HEK293T (cell line): ENCODE results near the gene STX7.

Source experiments
- CTCF ChIA-PET: fragments of 350-600 bp; formaldehyde crosslinking; extraction: SDS; loops from one replicate; lab custom pipeline; 2021; ENCODE audit warnings: antibody characterized with exemption, inconsistent platforms; lab: Yijun Ruan, JAX
- POLR2A ChIA-PET: fragments of 350-600 bp; formaldehyde crosslinking; extraction: SDS; loops from one replicate; lab custom pipeline; 2020; ENCODE audit warnings: antibody characterized with exemption, inconsistent platforms; lab: Yijun Ruan, JAX
- DNase-seq: peaks from one replicate; pipeline ENCODE4 v3.0.0; 2012; ENCODE audit warnings: mixed read lengths; ENCODE audit errors: extremely low spot score
- ARNT ChIP-seq: fragments of 450-650 bp; IDR thresholded peaks from 2 replicates; pipeline ENCODE4 v1.6.1; 2017; ENCODE audit warnings: mild to moderate bottlenecking
- BHLHE40 ChIP-seq: fragments of 450-650 bp; IDR thresholded peaks from 2 replicates; pipeline ENCODE4 v1.6.1; 2016; ENCODE audit warnings: mild to moderate bottlenecking, moderate library complexity, borderline replicate concordance
- CTBP1 ChIP-seq: fragments of 450-650 bp; IDR thresholded peaks from 2 replicates; pipeline ENCODE4 v1.6.1; 2016; ENCODE audit warnings: borderline replicate concordance
- ELF4 ChIP-seq: fragments of 450-650 bp; IDR thresholded peaks from 2 replicates; pipeline ENCODE4 v1.6.1; 2017; ENCODE audit warnings: antibody characterized with exemption
- FOXA1 ChIP-seq: fragments of 450-650 bp; IDR thresholded peaks from 2 replicates; pipeline ENCODE4 v1.6.1; 2016; ENCODE audit warnings: mild to moderate bottlenecking
- FOXK2 ChIP-seq: fragments of 450-650 bp; IDR thresholded peaks from 2 replicates; pipeline ENCODE4 v1.6.1; 2016; ENCODE audit warnings: mild to moderate bottlenecking
- FOXM1 ChIP-seq: fragments of 450-650 bp; IDR thresholded peaks from 2 replicates; pipeline ENCODE4 v1.6.1; 2017; ENCODE audit warnings: mild to moderate bottlenecking, borderline replicate concordance
- HDGF ChIP-seq: fragments of 450-650 bp; IDR thresholded peaks from 2 replicates; pipeline ENCODE4 v1.6.1; 2017; ENCODE audit warnings: antibody characterized with exemption, borderline replicate concordance
- L3MBTL2 ChIP-seq: fragments of 450-650 bp; conservative IDR thresholded peaks from 2 replicates; pipeline ENCODE4 v1.6.1; 2016; ENCODE audit warnings: mild to moderate bottlenecking
- LEF1 ChIP-seq: fragments of 450-650 bp; IDR thresholded peaks from 2 replicates; pipeline ENCODE4 v1.6.1; 2017; ENCODE audit warnings: mild to moderate bottlenecking, borderline replicate concordance
- NFRKB ChIP-seq: fragments of 450-650 bp; IDR thresholded peaks from 2 replicates; pipeline ENCODE4 v1.6.1; 2016; ENCODE audit warnings: mild to moderate bottlenecking, moderate library complexity
- SP1 ChIP-seq: fragments of 450-650 bp; IDR thresholded peaks from 2 replicates; pipeline ENCODE4 v1.6.1; 2017
- SUZ12 ChIP-seq: fragments of 450-650 bp; IDR thresholded peaks from 2 replicates; pipeline ENCODE4 v1.6.1; 2016; ENCODE audit warnings: mild to moderate bottlenecking
- TARDBP ChIP-seq: fragments of 450-650 bp; IDR thresholded peaks from 2 replicates; pipeline ENCODE4 v1.6.1; 2016
- ZNF384 ChIP-seq: fragments of 450-650 bp; IDR thresholded peaks from 2 replicates; pipeline ENCODE4 v1.6.1; 2016
- TF ChIP-seq, protein P1 (sequence below): fragments of 450-650 bp; IDR thresholded peaks from 2 replicates; pipeline ENCODE4 v1.6.1; 2016

Gene STX7

DNA sequence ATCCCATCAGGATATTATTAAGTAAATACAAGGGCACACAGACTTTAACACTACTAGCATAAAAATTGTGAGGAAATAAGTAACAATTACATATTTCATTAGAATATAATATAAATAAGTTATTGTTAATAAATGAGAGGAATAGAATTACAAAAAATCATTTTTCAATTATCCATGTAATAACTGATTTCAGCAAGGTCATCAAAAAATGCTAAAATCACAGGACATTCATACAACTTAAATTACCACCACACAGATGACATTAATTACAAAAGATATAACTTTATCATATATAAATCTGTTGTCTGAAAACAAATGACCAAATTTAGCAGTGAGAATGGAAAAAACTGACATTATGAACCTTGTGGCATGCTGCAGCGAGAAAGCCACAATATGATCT, 37.0 kb downstream of the STX7 start:
- DNase-seq: no peak
- TF ChIP-seq ELF4 (no peak), SUZ12 (no peak), FOXM1 (no peak), LEF1 (no peak), TARDBP (no peak)
- TF ChIP-seq, protein P1, sequence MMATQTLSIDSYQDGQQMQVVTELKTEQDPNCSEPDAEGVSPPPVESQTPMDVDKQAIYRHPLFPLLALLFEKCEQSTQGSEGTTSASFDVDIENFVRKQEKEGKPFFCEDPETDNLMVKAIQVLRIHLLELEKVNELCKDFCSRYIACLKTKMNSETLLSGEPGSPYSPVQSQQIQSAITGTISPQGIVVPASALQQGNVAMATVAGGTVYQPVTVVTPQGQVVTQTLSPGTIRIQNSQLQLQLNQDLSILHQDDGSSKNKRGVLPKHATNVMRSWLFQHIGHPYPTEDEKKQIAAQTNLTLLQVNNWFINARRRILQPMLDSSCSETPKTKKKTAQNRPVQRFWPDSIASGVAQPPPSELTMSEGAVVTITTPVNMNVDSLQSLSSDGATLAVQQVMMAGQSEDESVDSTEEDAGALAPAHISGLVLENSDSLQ: no peak
- ChIA-PET POLR2A (no interaction called here), CTCF (interaction anchor here (1.1 kb wide), 1 partner anchor 196 kb away, joined by 4 read pairs; no protein-coding TSS in a partner anchor)

DNA sequence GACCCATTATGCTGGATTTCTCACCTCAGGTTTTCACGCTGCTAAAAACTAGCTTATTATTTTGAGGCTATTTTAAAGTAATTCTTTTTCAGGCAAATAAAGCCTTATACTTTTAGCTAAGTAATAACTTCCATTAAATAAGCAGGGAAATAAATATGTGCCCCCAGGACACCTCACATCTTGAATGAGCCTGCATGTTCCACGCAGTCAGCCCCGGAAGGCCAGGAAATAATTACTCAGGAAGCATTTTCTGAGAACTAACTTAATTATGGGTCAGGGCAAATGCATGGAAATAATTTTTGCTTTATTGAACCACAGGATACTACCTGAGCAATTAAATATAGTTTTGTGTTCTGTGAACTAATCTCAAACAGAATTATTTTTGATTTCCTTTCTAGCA, 41.1 kb downstream of the STX7 start:
- ChIA-PET POLR2A (no interaction called here), CTCF (interaction anchor here (1.1 to 2.5 kb wide), 2 partner anchors 192 to 327 kb away, joined by 3 to 14 read pairs; partner anchors contain the start of gene SLC18B1)
- no peak for DNase-seq
- TF ChIP-seq ELF4 (no peak), SUZ12 (no peak), NFRKB (no peak), TARDBP (no peak), FOXM1 (no peak), BHLHE40 (no peak)
- TF ChIP-seq, protein P1: no peak

DNA sequence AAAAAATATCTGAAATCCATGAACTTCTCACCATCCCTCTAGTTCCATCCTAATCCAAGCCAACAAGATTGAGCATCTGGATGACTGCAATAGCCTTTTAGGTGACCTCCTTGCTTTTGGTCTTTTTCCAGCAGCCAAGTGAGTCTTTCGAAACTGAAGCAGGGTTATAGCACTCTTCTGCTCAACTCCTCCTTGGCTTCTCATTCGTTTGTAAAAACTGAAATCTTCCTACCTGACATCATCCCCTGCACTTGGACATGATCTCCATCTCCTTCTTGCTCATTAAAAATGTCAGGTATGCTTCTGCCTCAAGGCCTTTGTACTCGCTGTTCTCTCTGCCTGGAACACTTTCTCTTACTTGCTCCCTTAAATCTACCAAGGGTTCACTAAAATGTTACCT, 46.0 kb downstream of the STX7 start:
- TF ChIP-seq FOXM1: no peak
- TF ChIP-seq ELF4: no peak
- no peak for TF ChIP-seq NFRKB
- POLR2A ChIA-PET: no interaction called here
- CTCF ChIA-PET: interaction anchor here (1.3 kb wide), 1 partner anchor 187 kb away, joined by 5 read pairs; no protein-coding TSS in a partner anchor
- no peak for DNase-seq

DNA sequence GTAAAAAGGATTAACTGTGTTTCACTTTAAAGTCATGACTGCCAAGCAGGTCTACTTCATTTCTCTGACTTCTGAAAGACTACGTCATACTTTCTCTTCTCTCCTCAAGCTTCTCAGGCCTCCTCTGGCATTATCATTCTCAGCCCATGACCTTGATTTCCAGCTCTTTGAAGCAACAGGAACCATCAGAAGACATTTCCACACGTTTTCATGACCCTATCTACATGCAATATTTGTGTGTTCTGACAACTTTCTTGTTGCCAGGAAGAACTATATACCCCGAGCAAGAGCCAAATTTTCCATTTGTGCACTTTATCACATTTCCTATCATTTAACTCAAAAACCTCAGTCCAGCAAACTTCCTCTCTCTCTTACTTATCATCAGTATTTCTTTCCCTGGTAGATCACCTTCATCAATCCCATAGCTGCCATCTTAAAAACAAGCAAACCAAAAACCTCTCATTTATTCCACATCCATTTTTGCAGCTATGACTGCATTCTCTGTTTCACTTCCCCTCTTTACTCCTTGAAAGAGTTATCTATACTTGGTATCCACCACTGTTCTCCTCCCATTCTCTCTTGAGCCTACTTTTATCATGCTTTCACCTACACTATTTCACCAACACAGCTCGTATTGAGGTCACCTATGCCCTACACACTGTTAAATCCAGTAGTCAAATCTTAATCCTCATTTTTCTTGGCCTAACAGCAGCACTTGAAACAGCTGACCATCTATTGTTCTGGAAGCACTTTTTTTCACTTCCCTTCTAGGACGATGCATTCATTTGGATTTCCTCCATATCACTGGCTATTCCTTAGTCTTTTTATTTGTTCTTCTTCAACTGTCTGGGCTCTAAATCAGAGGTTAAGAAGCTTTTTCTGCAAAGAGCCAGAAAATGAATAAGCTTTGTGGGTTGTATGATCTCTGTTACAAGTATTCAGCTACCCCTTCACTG, 47.1 kb downstream of the STX7 start:
- TF ChIP-seq LEF1: no peak
- no peak for TF ChIP-seq FOXM1
- TF ChIP-seq SP1: no peak
- no peak for TF ChIP-seq L3MBTL2
- TF ChIP-seq CTBP1: no peak
- TF ChIP-seq FOXK2: no peak
- no peak for TF ChIP-seq ELF4
- DNase-seq: no peak
- ChIA-PET CTCF (no interaction called here), POLR2A (no interaction called here)

DNA sequence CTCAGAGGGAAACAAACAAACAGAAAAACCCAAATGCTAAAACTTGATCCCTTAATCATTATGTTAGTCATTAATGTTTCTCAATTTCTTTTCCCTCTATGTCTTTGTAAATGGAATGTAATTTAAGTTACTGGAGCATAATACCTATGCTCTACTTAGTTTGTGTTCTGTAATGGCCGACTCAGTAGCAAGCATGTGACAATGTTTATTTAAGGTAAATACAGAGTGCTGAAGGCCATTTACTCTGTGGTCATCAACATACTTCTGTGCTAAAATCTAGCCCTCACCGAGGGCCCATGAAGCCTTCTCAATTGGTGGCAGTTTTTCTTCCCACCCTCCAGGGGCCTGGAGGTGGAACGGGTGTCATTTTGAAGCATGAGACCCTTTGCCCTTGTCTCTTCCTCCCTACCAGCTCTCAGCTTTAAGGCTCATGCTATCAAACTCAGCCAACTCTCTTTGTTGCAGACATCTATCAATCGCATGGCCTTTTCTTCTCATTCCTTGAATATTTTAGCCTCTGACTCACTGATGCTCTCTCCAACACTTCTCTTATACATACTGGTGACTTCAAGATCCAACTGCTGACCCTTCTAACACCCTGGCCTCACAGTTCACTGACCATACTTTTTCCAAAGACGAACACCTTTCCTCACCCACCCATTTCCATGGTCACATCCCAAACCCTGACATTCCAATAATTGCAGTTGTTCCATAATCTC, 48.2 kb downstream of the STX7 start:
- TF ChIP-seq ARNT: no peak
- no peak for DNase-seq
- POLR2A ChIA-PET: no interaction called here
- CTCF ChIA-PET: interaction anchor here (1.5 kb wide), 1 partner anchor 185 kb away, joined by 4 read pairs; no protein-coding TSS in a partner anchor

DNA sequence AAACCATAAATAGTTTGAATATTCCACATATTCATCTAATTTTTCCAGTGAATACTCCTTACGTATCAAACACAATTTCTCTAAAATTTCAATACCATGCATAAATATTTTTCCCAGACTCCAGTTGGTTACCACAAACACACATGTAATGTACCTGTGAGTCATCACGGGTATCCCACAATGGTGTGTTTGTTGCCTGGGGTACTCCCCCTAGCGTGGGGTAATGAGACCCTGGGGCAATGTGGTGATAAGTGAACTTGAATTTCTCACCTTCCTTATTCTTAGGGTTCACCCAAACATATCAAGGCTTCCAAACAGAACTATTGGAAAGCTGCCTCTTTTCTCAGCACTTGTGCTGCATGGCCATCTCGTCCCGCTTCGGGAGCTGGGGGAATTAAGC, 51.0 kb downstream of the STX7 start:
- ChIA-PET CTCF (interaction anchor here (0.8 kb wide), 1 partner anchor 182 kb away, joined by 4 read pairs; no protein-coding TSS in a partner anchor), POLR2A (no interaction called here)
- no peak for TF ChIP-seq SUZ12
- no peak for TF ChIP-seq FOXM1
- DNase-seq: no peak

DNA sequence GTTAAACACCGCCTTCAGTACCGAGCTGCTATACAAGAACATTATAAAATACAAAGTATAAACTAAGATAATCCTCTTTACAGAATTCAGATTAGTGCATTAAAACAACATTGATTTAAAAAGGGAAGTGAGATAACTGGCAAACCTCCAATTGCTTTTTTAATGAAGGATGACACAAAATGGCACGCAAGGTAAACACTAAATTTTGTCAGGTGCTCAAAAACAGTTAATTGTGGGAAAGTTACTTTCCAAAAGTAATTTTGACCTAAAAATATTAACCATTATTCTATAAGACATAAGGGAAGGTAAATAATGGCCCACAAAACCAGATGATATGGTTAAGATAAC, 53.3 kb downstream of the STX7 start:
- DNase-seq: no peak
- ChIA-PET POLR2A (no interaction called here), CTCF (no interaction called here)
- TF ChIP-seq L3MBTL2 (no peak), HDGF (no peak), NFRKB (no peak), FOXA1 (no peak), FOXK2 (no peak), SP1 (no peak), ZNF384 (no peak), TARDBP (no peak), SUZ12 (no peak), LEF1 (no peak)
